ENCODE data around the gene LAMA3. TPM values are rescaled to one million over a fixed set of nuclear protein-coding genes. Genes with fewer than 3 reads are reported as not detected.

Gene LAMA3
- total RNA-seq, 2 donors from 2014 or later: 30.1 to 34.2 TPM

- ATAC-seq (ENCODE audit: insufficient number of reproducible peaks, low FRiP score, low read depth): no peak
- Histone ChIP-seq H3K4me1 (ENCODE audit: control insufficient read depth in 1 of 2, low read depth in 2 of 2) (peaks cover 0 to 18% of the 10 kb centered on the region in 2 donors), H3K9me3 (no peaks in the 10 kb centered on the region), H3K36me3 (no peaks in the 10 kb centered on the region), H3K4me3 (no peak overlapping the region), H3K27ac (no peak overlapping the region), H3K27me3 (replicated peaks; ENCODE audit: insufficient read depth) (no peaks in the 10 kb centered on the region)
- TF ChIP-seq CTCF (IDR thresholded peaks at IDR 0.05): no peak
- DNase-seq (ENCODE audit: low spot score): no peak
Measured at GRCh38 chr18:23800902-23801301, 111.6 kb downstream of the LAMA3 start.

- no peak for TF ChIP-seq CTCF (IDR thresholded peaks at IDR 0.05)
- Histone ChIP-seq H3K9me3 (no peaks in the 10 kb centered on the region), H3K27ac (no peak overlapping the region), H3K36me3 (no peaks in the 10 kb centered on the region), H3K4me1 (ENCODE audit: control insufficient read depth in 1 of 2, low read depth in 2 of 2) (peaks cover 0 to 18% of the 10 kb centered on the region in 2 donors), H3K4me3 (no peak overlapping the region), H3K27me3 (replicated peaks; ENCODE audit: insufficient read depth) (no peaks in the 10 kb centered on the region)
- no peak for ATAC-seq (ENCODE audit: insufficient number of reproducible peaks, low FRiP score, low read depth)
- no peak for DNase-seq (ENCODE audit: low spot score)
Measured at GRCh38 chr18:23802817-23803216, 113.6 kb downstream of the LAMA3 start.

- DNase-seq (ENCODE audit: low spot score) (no peak), ATAC-seq (ENCODE audit: insufficient number of reproducible peaks, low FRiP score, low read depth) (no peak)
- Histone ChIP-seq H3K9me3 (no peaks in the 10 kb centered on the region), H3K27ac (no peak overlapping the region), H3K4me3 (no peak overlapping the region), H3K27me3 (replicated peaks; ENCODE audit: insufficient read depth) (no peaks in the 10 kb centered on the region), H3K36me3 (no peaks in the 10 kb centered on the region), H3K4me1 (ENCODE audit: control insufficient read depth in 1 of 2, low read depth in 2 of 2) (peaks cover 0 to 10% of the 10 kb centered on the region in 2 donors)
- TF ChIP-seq CTCF (IDR thresholded peaks at IDR 0.05): no peak
Measured at GRCh38 chr18:23803755-23804154, 114.5 kb downstream of the LAMA3 start.

- DNase-seq (ENCODE audit: low spot score) (no peak), ATAC-seq (ENCODE audit: insufficient number of reproducible peaks, low FRiP score, low read depth) (no peak)
- Histone ChIP-seq H3K9me3 (no peaks in the 10 kb centered on the region), H3K4me3 (no peak overlapping the region), H3K27me3 (replicated peaks; ENCODE audit: insufficient read depth) (no peaks in the 10 kb centered on the region), H3K27ac (no peak overlapping the region), H3K36me3 (no peaks in the 10 kb centered on the region), H3K4me1 (ENCODE audit: control insufficient read depth in 1 of 2, low read depth in 2 of 2) (no peaks in the 10 kb centered on the region)
- TF ChIP-seq CTCF (IDR thresholded peaks at IDR 0.05): no peak
Measured at GRCh38 chr18:23805898-23806297, 116.6 kb downstream of the LAMA3 start.

GRCh38 chr18:23809415-23809814, 120.2 kb downstream of the LAMA3 start:
- Histone ChIP-seq H3K9me3 (no peaks in the 10 kb centered on the region), H3K27me3 (replicated peaks; ENCODE audit: insufficient read depth) (no peaks in the 10 kb centered on the region), H3K27ac (no peak overlapping the region), H3K4me1 (ENCODE audit: control insufficient read depth in 1 of 2, low read depth in 2 of 2) (peaks cover 0 to 2% of the 10 kb centered on the region in 2 donors), H3K36me3 (no peaks in the 10 kb centered on the region), H3K4me3 (no peak overlapping the region)
- no peak for TF ChIP-seq CTCF (IDR thresholded peaks at IDR 0.05)
- DNase-seq (ENCODE audit: low spot score) (no peak), ATAC-seq (ENCODE audit: insufficient number of reproducible peaks, low FRiP score, low read depth) (no peak)
